Measurements from ENCODE around the gene CMSS1.

Gene CMSS1

GRCh38 chr3:99943931-99944761, 126.5 kb downstream of the CMSS1 start:
- no peak for DNase-seq

- no peak for DNase-seq
These were observed 127.8 kb downstream of the CMSS1 start for GRCh38 chr3:99945328-99945995.

- no peak for DNase-seq
These were observed 129.7 kb downstream of the CMSS1 start for GRCh38 chr3:99947356-99947755.

GRCh38 chr3:99948467-99949089, 130.9 kb downstream of the CMSS1 start:
- no peak for DNase-seq

GRCh38 chr3:99949956-99950670, 132.5 kb downstream of the CMSS1 start:
- DNase-seq = no peak

- no peak for DNase-seq
These were observed 133.3 kb downstream of the CMSS1 start for GRCh38 chr3:99950921-99951320.

GRCh38 chr3:99951701-99952100, 134.0 kb downstream of the CMSS1 start:
- DNase-seq = no peak

- DNase-seq = no peak
These were observed 134.6 kb downstream of the CMSS1 start for GRCh38 chr3:99952306-99952705.

GRCh38 chr3:99953596-99953995, 135.9 kb downstream of the CMSS1 start:
- DNase-seq = no peak

- no peak for DNase-seq
These were observed 137.4 kb downstream of the CMSS1 start for GRCh38 chr3:99954914-99955644.

GRCh38 chr3:99955773-99956562, 138.3 kb downstream of the CMSS1 start:
- DNase-seq = no peak

- no peak for DNase-seq
These were observed 139.6 kb downstream of the CMSS1 start for GRCh38 chr3:99957151-99957796.

- no peak for DNase-seq
These were observed 140.7 kb downstream of the CMSS1 start for GRCh38 chr3:99958222-99958912.

- no peak for DNase-seq
These were observed 142.6 kb downstream of the CMSS1 start for GRCh38 chr3:99960123-99960878.

GRCh38 chr3:99960941-99961340, 143.3 kb downstream of the CMSS1 start:
- DNase-seq = no peak

- DNase-seq = no peak
These were observed 144.3 kb downstream of the CMSS1 start for GRCh38 chr3:99961756-99962515.

- DNase-seq = no peak
These were observed 145.0 kb downstream of the CMSS1 start for GRCh38 chr3:99962703-99963102.

- no peak for DNase-seq
These were observed 147.4 kb downstream of the CMSS1 start for GRCh38 chr3:99965077-99965476.

All from NCI-H510A (cell line).